ENCODE measurements around the gene NTM.

DNA sequence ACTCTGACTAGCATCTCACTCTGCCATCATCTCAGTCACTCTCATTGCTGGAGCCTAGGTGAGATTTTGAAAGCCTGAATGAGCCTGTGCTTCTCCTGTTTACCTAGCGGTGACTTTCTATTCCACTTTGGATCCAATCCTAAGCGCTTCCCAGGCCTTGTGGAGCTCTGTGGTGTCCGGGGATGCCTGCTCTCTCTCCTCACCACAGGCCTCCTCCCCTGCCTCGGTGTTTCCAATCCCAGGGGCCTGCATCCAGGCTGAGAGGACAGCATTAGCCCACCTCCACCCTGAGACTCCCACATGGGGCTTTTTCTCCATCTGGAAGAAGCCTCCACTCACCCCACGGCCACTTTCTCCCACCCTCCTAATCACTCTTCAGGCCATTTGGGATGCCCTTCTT lies 380.3 kb downstream of the NTM start:
- TF ChIP-seq, protein P1, sequence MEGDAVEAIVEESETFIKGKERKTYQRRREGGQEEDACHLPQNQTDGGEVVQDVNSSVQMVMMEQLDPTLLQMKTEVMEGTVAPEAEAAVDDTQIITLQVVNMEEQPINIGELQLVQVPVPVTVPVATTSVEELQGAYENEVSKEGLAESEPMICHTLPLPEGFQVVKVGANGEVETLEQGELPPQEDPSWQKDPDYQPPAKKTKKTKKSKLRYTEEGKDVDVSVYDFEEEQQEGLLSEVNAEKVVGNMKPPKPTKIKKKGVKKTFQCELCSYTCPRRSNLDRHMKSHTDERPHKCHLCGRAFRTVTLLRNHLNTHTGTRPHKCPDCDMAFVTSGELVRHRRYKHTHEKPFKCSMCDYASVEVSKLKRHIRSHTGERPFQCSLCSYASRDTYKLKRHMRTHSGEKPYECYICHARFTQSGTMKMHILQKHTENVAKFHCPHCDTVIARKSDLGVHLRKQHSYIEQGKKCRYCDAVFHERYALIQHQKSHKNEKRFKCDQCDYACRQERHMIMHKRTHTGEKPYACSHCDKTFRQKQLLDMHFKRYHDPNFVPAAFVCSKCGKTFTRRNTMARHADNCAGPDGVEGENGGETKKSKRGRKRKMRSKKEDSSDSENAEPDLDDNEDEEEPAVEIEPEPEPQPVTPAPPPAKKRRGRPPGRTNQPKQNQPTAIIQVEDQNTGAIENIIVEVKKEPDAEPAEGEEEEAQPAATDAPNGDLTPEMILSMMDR (IDR thresholded peaks at IDR 0.05 in 2 of 3, conservative IDR thresholded peaks at IDR 0.05 in 1 of 3; ENCODE audit: borderline replicate concordance in 1 of 3, insufficient read depth in 1 of 3, low read depth in 2 of 3, low read length in 2 of 3) = no peak
- TF ChIP-seq, protein P2, sequence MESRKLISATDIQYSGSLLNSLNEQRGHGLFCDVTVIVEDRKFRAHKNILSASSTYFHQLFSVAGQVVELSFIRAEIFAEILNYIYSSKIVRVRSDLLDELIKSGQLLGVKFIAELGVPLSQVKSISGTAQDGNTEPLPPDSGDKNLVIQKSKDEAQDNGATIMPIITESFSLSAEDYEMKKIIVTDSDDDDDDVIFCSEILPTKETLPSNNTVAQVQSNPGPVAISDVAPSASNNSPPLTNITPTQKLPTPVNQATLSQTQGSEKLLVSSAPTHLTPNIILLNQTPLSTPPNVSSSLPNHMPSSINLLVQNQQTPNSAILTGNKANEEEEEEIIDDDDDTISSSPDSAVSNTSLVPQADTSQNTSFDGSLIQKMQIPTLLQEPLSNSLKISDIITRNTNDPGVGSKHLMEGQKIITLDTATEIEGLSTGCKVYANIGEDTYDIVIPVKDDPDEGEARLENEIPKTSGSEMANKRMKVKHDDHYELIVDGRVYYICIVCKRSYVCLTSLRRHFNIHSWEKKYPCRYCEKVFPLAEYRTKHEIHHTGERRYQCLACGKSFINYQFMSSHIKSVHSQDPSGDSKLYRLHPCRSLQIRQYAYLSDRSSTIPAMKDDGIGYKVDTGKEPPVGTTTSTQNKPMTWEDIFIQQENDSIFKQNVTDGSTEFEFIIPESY (IDR thresholded peaks at IDR 0.05; ENCODE audit: extremely low read depth, insufficient replicate concordance, low read length) = no peak
- TF ChIP-seq EZH2 (IDR thresholded peaks at IDR 0.05) (no peak), CEBPB (IDR thresholded peaks at IDR 0.05; ENCODE audit: low read depth) (no peak)
- TF ChIP-seq, protein P3, sequence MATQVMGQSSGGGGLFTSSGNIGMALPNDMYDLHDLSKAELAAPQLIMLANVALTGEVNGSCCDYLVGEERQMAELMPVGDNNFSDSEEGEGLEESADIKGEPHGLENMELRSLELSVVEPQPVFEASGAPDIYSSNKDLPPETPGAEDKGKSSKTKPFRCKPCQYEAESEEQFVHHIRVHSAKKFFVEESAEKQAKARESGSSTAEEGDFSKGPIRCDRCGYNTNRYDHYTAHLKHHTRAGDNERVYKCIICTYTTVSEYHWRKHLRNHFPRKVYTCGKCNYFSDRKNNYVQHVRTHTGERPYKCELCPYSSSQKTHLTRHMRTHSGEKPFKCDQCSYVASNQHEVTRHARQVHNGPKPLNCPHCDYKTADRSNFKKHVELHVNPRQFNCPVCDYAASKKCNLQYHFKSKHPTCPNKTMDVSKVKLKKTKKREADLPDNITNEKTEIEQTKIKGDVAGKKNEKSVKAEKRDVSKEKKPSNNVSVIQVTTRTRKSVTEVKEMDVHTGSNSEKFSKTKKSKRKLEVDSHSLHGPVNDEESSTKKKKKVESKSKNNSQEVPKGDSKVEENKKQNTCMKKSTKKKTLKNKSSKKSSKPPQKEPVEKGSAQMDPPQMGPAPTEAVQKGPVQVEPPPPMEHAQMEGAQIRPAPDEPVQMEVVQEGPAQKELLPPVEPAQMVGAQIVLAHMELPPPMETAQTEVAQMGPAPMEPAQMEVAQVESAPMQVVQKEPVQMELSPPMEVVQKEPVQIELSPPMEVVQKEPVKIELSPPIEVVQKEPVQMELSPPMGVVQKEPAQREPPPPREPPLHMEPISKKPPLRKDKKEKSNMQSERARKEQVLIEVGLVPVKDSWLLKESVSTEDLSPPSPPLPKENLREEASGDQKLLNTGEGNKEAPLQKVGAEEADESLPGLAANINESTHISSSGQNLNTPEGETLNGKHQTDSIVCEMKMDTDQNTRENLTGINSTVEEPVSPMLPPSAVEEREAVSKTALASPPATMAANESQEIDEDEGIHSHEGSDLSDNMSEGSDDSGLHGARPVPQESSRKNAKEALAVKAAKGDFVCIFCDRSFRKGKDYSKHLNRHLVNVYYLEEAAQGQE (IDR thresholded peaks at IDR 0.05; ENCODE audit: low read depth) = no peak

Measured in HCT116 (cell line).